Measurements from ENCODE around the gene PRR19.

- TF ChIP-seq EZH2phosphoT487 (IDR thresholded peaks at IDR 0.05; ENCODE audit: borderline replicate concordance) (no peak), CTCF (IDR thresholded peaks at IDR 0.05 in 2 of 3, conservative IDR thresholded peaks at IDR 0.05 in 1 of 3; ENCODE audit: borderline replicate concordance in 1 of 3, insufficient read depth in 1 of 3, low read depth in 2 of 3, low read length in 2 of 3) (no peak), SP1 (IDR thresholded peaks at IDR 0.05; ENCODE audit: low read depth) (no peak), REST (IDR thresholded peaks at IDR 0.05; ENCODE audit: low read depth) (no peak), EGR1 (IDR thresholded peaks at IDR 0.05; ENCODE audit: low read depth) (no peak)
These were observed 34.2 kb upstream of the PRR19 start for GRCh38 chr19:42267644-42268141.

Measured in HCT116 (cell line).